OCI-LY7 (cell line): ENCODE measurements around the gene SLC4A5. TPM values are rescaled to one million over a fixed set of nuclear protein-coding genes. Genes with fewer than 3 reads are reported as not detected.

Experiments used
- BruUV-seq: library from RNA; stranded (reverse); fragments of 400-500 nt; replicated peaks from 2 replicates; lab custom pipeline; 2021; lab: Mats Ljungman, UMichigan
- CTCF ChIA-PET: fragments of 300-600 bp; sonication (Branson Sonifier 250); formaldehyde crosslinking; loops from one replicate; lab custom pipeline; 2022; ENCODE audit warnings: antibody characterized with exemption; ENCODE audit not compliant: unreplicated experiment; lab: Charles Lee
- POLR2A ChIA-PET: fragments of 300-600 bp; sonication (Branson Sonifier 250); formaldehyde crosslinking; loops from one replicate; lab custom pipeline; 2022; ENCODE audit warnings: antibody characterized with exemption; lab: Charles Lee
- DNase-seq: peaks from one replicate; pipeline ENCODE4 v3.0.0-alpha.2; 2015; ENCODE audit warnings: low spot score
- H2AFZ ChIP-seq: fragments of 200-600 bp; sonication (generic), shearing (Covaris generic); 2 replicates; pipeline ENCODE4 v1.6.1; 2014; ENCODE audit warnings: mild to moderate bottlenecking, antibody characterized with exemption, low read length, moderate library complexity
- H3K27ac ChIP-seq: fragments of 200-600 bp; sonication (generic); 2 replicates; pipeline ENCODE4 v1.5.1; 2014; ENCODE audit warnings: mixed run types, low read depth, mild to moderate bottlenecking, moderate library complexity, low read length, inconsistent platforms; ENCODE audit not compliant: poor library complexity, severe bottlenecking
- H3K36me3 ChIP-seq: fragments of 200-600 bp; sonication (generic); 2 replicates; pipeline ENCODE4 v1.6.1; 2014; ENCODE audit warnings: mild to moderate bottlenecking, antibody characterized with exemption, low read length, moderate library complexity, mixed read lengths; ENCODE audit not compliant: insufficient read depth
- H3K4me1 ChIP-seq: fragments of 200-600 bp; sonication (generic); 2 replicates; pipeline ENCODE4 v1.5.1; 2014; ENCODE audit warnings: mild to moderate bottlenecking, low read length; ENCODE audit not compliant: insufficient read depth, poor library complexity, severe bottlenecking
- H3K4me2 ChIP-seq: fragments of 200-600 bp; sonication (generic); 2 replicates; pipeline ENCODE4 v1.6.1; 2014; ENCODE audit warnings: mild to moderate bottlenecking, low read length
- H3K4me3 ChIP-seq: fragments of 200-600 bp; sonication (generic); 2 replicates; pipeline ENCODE4 v1.5.1; 2014; ENCODE audit warnings: mild to moderate bottlenecking, low read depth, low read length; ENCODE audit not compliant: poor library complexity, severe bottlenecking
- H3K79me2 ChIP-seq: fragments of 200-600 bp; sonication (generic); 2 replicates; pipeline ENCODE4 v1.6.1; 2016; ENCODE audit warnings: low read depth, mild to moderate bottlenecking, low read length, moderate library complexity, mixed read lengths; ENCODE audit not compliant: insufficient read depth
- H3K9me2 ChIP-seq: fragments of 200-600 bp; sonication (generic); 2 replicates; pipeline ENCODE4 v1.6.1; 2016; ENCODE audit warnings: mild to moderate bottlenecking, low read length, mixed read lengths; ENCODE audit not compliant: insufficient read depth
- H3K9me3 ChIP-seq: fragments of 200-600 bp; sonication (generic); 2 replicates; pipeline ENCODE4 v1.6.1; 2014; ENCODE audit warnings: mild to moderate bottlenecking, mixed run types, low read length, mixed read lengths
- H4K20me1 ChIP-seq: fragments of 200-600 bp; sonication (generic); 2 replicates; pipeline ENCODE4 v1.6.1; 2014; ENCODE audit warnings: mild to moderate bottlenecking, antibody characterized with exemption, low read length, moderate library complexity, mixed read lengths; ENCODE audit not compliant: insufficient read depth
- EZH2phosphoT487 ChIP-seq: fragments of 200-600 bp; sonication (generic); IDR thresholded peaks from 2 replicates; pipeline ENCODE4 v1.6.1; 2018; ENCODE audit warnings: low read depth, borderline replicate concordance, mild to moderate bottlenecking, mixed run types, antibody characterized with exemption, low read length, moderate library complexity, mixed read lengths
- intact Hi-C: fragments of 100-400 bp; cut with micrococcal nuclease; formaldehyde crosslinking; loops from one replicate; pipeline ENCODE4 v1.10.0; 2022; ENCODE audit not compliant: unreplicated experiment
- total RNA-seq, 2 experiments: library from RNA; depleted of rRNA in 1 of 2; stranded (reverse); fragments of >200 nt in 1 of 2; shearing (Covaris generic) in 1 of 2; gene quantifications; 2 replicates each; pipeline ENCODE4 v1.2.3, GENCODE V29; 2014 to 2022
- TF ChIP-seq, protein P1 (sequence below): fragments of 200-600 bp; sonication (generic); conservative IDR thresholded peaks from 2 replicates; pipeline ENCODE4 v1.5.1; 2014; ENCODE audit warnings: mild to moderate bottlenecking, antibody characterized with exemption, low read length, moderate library complexity, mixed read lengths

SLC4A5 gene
- total RNA-seq, 2 experiments from 2014 or later, result 1.2 to 7.0 TPM

DNA sequence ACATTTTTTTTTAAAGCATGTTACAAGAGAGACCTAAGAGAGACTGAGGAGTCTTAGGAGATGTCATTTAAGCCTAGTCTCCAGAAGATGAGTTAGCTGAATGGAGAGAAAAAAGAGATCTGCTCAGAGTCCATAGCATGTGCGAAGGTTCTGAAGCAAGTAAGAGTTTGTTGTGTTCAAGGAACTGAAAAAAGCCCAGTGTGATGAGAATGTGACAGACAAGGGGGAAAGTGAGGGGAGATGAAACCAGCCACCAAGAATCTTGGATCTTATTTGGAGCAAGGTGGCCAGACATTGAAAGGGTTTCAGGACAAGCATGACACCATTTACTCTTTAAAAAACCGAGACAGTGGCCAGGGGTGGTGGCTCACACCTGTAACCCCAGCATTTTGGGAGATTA, 159.3 kb downstream of the SLC4A5 start:
- peak; percentile 30 for DNase-seq
- H3K4me2 ChIP-seq, result peak overlapping the region; percentile 13; the same call in 1 of the 2 replicates

DNA sequence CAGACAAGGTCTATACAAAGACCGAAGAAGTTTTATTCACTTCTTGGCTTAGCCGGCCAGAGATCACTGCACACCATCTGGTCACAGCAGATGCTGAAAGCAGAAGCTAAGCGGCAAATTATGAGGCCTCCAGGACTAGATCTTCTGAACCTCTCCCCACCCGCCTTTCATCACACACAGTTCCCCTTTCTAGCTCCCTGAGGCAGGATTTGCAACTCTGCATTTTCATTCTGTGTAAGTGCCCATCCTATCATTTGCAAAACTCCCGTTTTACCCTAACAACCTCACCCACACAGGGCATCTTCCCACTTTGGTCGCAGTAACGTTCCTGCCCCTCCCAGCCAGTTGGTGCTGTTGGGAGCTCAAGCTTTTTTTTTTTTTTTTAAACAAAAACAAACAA, 161.5 kb downstream of the SLC4A5 start:
- Histone ChIP-seq H2AFZ (peak overlapping the region; percentile 59; the same call in 1 of the 2 replicates), H3K9me2 (no peaks in the 10 kb centered on the region), H3K4me3 (peak overlapping the region; percentile 49), H3K27ac (peak overlapping the region; percentile 90), H4K20me1 (peaks cover 12% of the 10 kb centered on the region), H3K4me1 (peaks cover 67% of the 10 kb centered on the region), H3K9me3 (no peaks in the 10 kb centered on the region; the same call in 1 of the 2 replicates), H3K79me2 (peaks cover 26% of the 10 kb centered on the region), H3K4me2 (peak overlapping the region; percentile 71), H3K36me3 (peaks cover 11% of the 10 kb centered on the region)
- CTCF ChIA-PET, result no interaction called here
- TF ChIP-seq, protein P1, sequence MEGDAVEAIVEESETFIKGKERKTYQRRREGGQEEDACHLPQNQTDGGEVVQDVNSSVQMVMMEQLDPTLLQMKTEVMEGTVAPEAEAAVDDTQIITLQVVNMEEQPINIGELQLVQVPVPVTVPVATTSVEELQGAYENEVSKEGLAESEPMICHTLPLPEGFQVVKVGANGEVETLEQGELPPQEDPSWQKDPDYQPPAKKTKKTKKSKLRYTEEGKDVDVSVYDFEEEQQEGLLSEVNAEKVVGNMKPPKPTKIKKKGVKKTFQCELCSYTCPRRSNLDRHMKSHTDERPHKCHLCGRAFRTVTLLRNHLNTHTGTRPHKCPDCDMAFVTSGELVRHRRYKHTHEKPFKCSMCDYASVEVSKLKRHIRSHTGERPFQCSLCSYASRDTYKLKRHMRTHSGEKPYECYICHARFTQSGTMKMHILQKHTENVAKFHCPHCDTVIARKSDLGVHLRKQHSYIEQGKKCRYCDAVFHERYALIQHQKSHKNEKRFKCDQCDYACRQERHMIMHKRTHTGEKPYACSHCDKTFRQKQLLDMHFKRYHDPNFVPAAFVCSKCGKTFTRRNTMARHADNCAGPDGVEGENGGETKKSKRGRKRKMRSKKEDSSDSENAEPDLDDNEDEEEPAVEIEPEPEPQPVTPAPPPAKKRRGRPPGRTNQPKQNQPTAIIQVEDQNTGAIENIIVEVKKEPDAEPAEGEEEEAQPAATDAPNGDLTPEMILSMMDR, result no peak
- no peak for TF ChIP-seq EZH2phosphoT487
- POLR2A ChIA-PET, result interaction anchor here (0.6 to 5.8 kb wide), 14 partner anchors 10 to 785 kb away, joined by 3 to 118 read pairs (median 4); partner anchors contain the start of genes MTHFD2 and STAMBP
- intact Hi-C loops, result loop anchor here (1.0 kb wide), 1 partner anchor 17 kb away; the partner anchor contains the start of gene MTHFD2
- BruUV-seq, result no TSS peak
- peak; percentile 97 for DNase-seq

More for the DNA sequence above, 159.3 kb downstream of the SLC4A5 start:
- peaks cover 78% of the 10 kb centered on the region for H3K4me1 ChIP-seq
- CTCF ChIA-PET, result no interaction called here
- peak overlapping the region; percentile 79 for H3K27ac ChIP-seq
- H3K4me3 ChIP-seq, result no peak overlapping the region
- POLR2A ChIA-PET, result interaction anchor here (0.6 to 2.6 kb wide), 7 partner anchors 8 to 37 kb away, joined by 3 to 20 read pairs (median 4); partner anchors contain the start of gene MTHFD2
- H3K36me3 ChIP-seq, result no peaks in the 10 kb centered on the region
- BruUV-seq, result no TSS peak
- H3K9me2 ChIP-seq, result no peaks in the 10 kb centered on the region
- no peak for TF ChIP-seq EZH2phosphoT487
- TF ChIP-seq, protein P1, result no peak
- no peaks in the 10 kb centered on the region for H4K20me1 ChIP-seq
- intact Hi-C loops, result no loop called here
- peaks cover 8% of the 10 kb centered on the region; the same call in 1 of the 2 replicates for H3K79me2 ChIP-seq
- no peaks in the 10 kb centered on the region; the same call in 1 of the 2 replicates for H3K9me3 ChIP-seq
- peak overlapping the region; percentile 56 for H2AFZ ChIP-seq
